SK-N-SH (cell line): ENCODE results near the gene PLTP.

Source experiments
- CTCF ChIP-seq: fragments of 200-600 bp; sonication (generic); IDR thresholded peaks from 2 replicates; pipeline ENCODE4 v1.6.1; 2017; ENCODE audit warnings: antibody characterized with exemption, mild to moderate bottlenecking, moderate library complexity
- EP300 ChIP-seq, 2 experiments: IDR thresholded peaks; 2 replicates each; pipeline versions ENCODE4 v1.4.0 to v1.6.1; 2012; ENCODE audit warnings: borderline replicate concordance in 1 of 2, low read depth in 1 of 2, low read length in 1 of 2
- FOXM1 ChIP-seq: IDR thresholded peaks from 2 replicates; pipeline ENCODE4 v1.4.0; 2012; ENCODE audit warnings: low read depth, mild to moderate bottlenecking
- JUND ChIP-seq: IDR thresholded peaks from 2 replicates; pipeline ENCODE4 v1.4.0; 2012
- RCOR1 ChIP-seq: fragments of 150-350 bp; IDR thresholded peaks from 2 replicates; pipeline ENCODE4 v1.6.1; 2017; ENCODE audit warnings: antibody characterized with exemption, low read length
- RXRA ChIP-seq: IDR thresholded peaks from 2 replicates; pipeline ENCODE4 v1.4.0; 2012; ENCODE audit warnings: low read depth, mild to moderate bottlenecking, borderline replicate concordance
- TAF1 ChIP-seq: IDR thresholded peaks from 2 replicates; pipeline ENCODE4 v1.6.1; 2012; ENCODE audit warnings: low read depth, mild to moderate bottlenecking, low read length, moderate library complexity, borderline replicate concordance

GRCh38 chr20:45910670-45911485 is 1.1 kb downstream of the PLTP start:
- no peak for TF ChIP-seq RXRA
- no peak for TF ChIP-seq EP300 (IDR thresholded peaks at IDR 0.05; ENCODE audit: borderline replicate concordance in 1 of 2, low read depth in 1 of 2, low read length in 1 of 2)
- TF ChIP-seq RCOR1, result no peak
- no peak for TF ChIP-seq CTCF
- TF ChIP-seq JUND, result no peak
- TF ChIP-seq TAF1, result peak; percentile 77
- no peak for TF ChIP-seq FOXM1
